H9 (cell line): ENCODE data around the gene KLHL22. TPM values are rescaled to one million over a fixed set of nuclear protein-coding genes. Genes with fewer than 3 reads are reported as not detected.

Experiments used
- DNase-seq: peaks from one replicate; pipeline ENCODE4 v3.0.0-alpha.2; 2017
- H2AFZ ChIP-seq: one replicate; pipeline ENCODE4 v1.6.1; 2013; ENCODE audit warnings: mild to moderate bottlenecking, low read length, control low read depth, moderate library complexity
- H2AK5ac ChIP-seq: 2 replicates; pipeline ENCODE4 v1.6.1; 2013; ENCODE audit warnings: low read length, control low read depth, mixed read lengths; ENCODE audit not compliant: insufficient read length
- H2BK120ac ChIP-seq: one replicate; pipeline ENCODE4 v1.6.1; 2013; ENCODE audit warnings: low read depth, mild to moderate bottlenecking, low read length, control low read depth, inconsistent platforms; ENCODE audit not compliant: poor library complexity, severe bottlenecking
- H2BK12ac ChIP-seq: 2 replicates; pipeline ENCODE4 v1.6.1; 2013; ENCODE audit warnings: low read length, control low read depth, mixed read lengths, low read depth; ENCODE audit not compliant: insufficient read length
- H2BK15ac ChIP-seq: 2 replicates; pipeline ENCODE4 v1.6.1; 2013; ENCODE audit warnings: low read depth, low read length, control low read depth
- H2BK20ac ChIP-seq: one replicate; pipeline ENCODE4 v1.6.1; 2013; ENCODE audit warnings: low read depth, mild to moderate bottlenecking, low read length, control low read depth, inconsistent platforms; ENCODE audit not compliant: poor library complexity, severe bottlenecking
- H2BK5ac ChIP-seq: 2 replicates; pipeline ENCODE4 v1.6.1; 2013; ENCODE audit warnings: low read length, control low read depth, mixed read lengths; ENCODE audit not compliant: insufficient read length
- H3K14ac ChIP-seq: 2 replicates; pipeline ENCODE4 v1.6.1; 2013; ENCODE audit warnings: low read length, control low read depth; ENCODE audit not compliant: insufficient read depth
- H3K18ac ChIP-seq: 2 replicates; pipeline ENCODE4 v1.6.1; 2013; ENCODE audit warnings: low read depth, mild to moderate bottlenecking, mixed read lengths, low read length, control low read depth; ENCODE audit not compliant: insufficient read length
- H3K23ac ChIP-seq: 2 replicates; pipeline ENCODE4 v1.6.1; 2013; ENCODE audit warnings: low read length, control low read depth, mixed read lengths, low read depth; ENCODE audit not compliant: insufficient read length
- H3K23me2 ChIP-seq: 2 replicates; pipeline ENCODE4 v1.6.1; 2013; ENCODE audit warnings: low read depth, mild to moderate bottlenecking, mixed read lengths, low read length, control low read depth; ENCODE audit not compliant: insufficient read length, poor library complexity, severe bottlenecking
- H3K27ac ChIP-seq: 2 replicates; pipeline ENCODE4 v1.5.1; 2013; ENCODE audit warnings: low read length, control low read depth, mixed read lengths, low read depth; ENCODE audit not compliant: insufficient read length
- H3K27me3 ChIP-seq: 2 replicates; pipeline ENCODE4 v1.6.1; 2013; ENCODE audit warnings: low read length, control low read depth, inconsistent platforms; ENCODE audit not compliant: insufficient read depth
- H3K4ac ChIP-seq: 2 replicates; pipeline ENCODE4 v1.6.1; 2013; ENCODE audit warnings: low read depth, mild to moderate bottlenecking, control low read depth, inconsistent platforms, low read length, moderate library complexity
- H3K4me1 ChIP-seq: 2 replicates; pipeline ENCODE4 v1.6.1; 2013; ENCODE audit warnings: low read length, control low read depth, inconsistent platforms; ENCODE audit not compliant: insufficient read depth
- H3K4me2 ChIP-seq: 2 replicates; pipeline ENCODE4 v1.6.1; 2013; ENCODE audit warnings: low read length, control low read depth, mixed read lengths; ENCODE audit not compliant: insufficient read length, insufficient read depth
- H3K56ac ChIP-seq: 2 replicates; pipeline ENCODE4 v1.6.1; 2013; ENCODE audit warnings: low read depth, mild to moderate bottlenecking, mixed read lengths, low read length, control low read depth; ENCODE audit not compliant: insufficient read length
- H3K79me1 ChIP-seq: 2 replicates; pipeline ENCODE4 v1.6.1; 2013; ENCODE audit warnings: low read depth, mild to moderate bottlenecking, moderate library complexity, low read length, control low read depth, inconsistent platforms; ENCODE audit not compliant: insufficient read depth, poor library complexity, severe bottlenecking
- H3K79me2 ChIP-seq: 2 replicates; pipeline ENCODE4 v1.6.1; 2013; ENCODE audit warnings: low read length, control low read depth, inconsistent platforms; ENCODE audit not compliant: insufficient read depth
- H3K9ac ChIP-seq: 2 replicates; pipeline ENCODE4 v1.6.1; 2013; ENCODE audit warnings: low read length, control low read depth, mixed read lengths; ENCODE audit not compliant: insufficient read length; ENCODE audit errors: extremely low read depth
- H3K9me3 ChIP-seq: one replicate; pipeline ENCODE4 v1.6.1; 2013; ENCODE audit warnings: low read depth, low read length, inconsistent platforms; ENCODE audit not compliant: control insufficient read depth
- H3T11ph ChIP-seq: one replicate; pipeline ENCODE4 v1.6.1; 2013; ENCODE audit warnings: mild to moderate bottlenecking, low read length, control low read depth, inconsistent platforms
- H4K20me1 ChIP-seq: one replicate; pipeline ENCODE4 v1.6.1; 2013; ENCODE audit not compliant: control insufficient read depth, insufficient read length, insufficient read depth
- H4K5ac ChIP-seq: 2 replicates; pipeline ENCODE4 v1.6.1; 2013; ENCODE audit warnings: low read depth, mild to moderate bottlenecking, mixed read lengths, low read length, control low read depth; ENCODE audit not compliant: insufficient read length
- H4K8ac ChIP-seq: replicated peaks from 2 replicates; pipeline ENCODE4 v1.6.1; 2013; ENCODE audit warnings: low read length, control low read depth, mixed read lengths, low read depth; ENCODE audit not compliant: insufficient read length
- H4K91ac ChIP-seq: 2 replicates; pipeline ENCODE4 v1.6.1; 2013; ENCODE audit warnings: low read depth, mild to moderate bottlenecking, moderate library complexity, mixed read lengths, low read length, control low read depth; ENCODE audit not compliant: insufficient read length
- H3K27ac Mint-ChIP-seq, 3 experiments: 2 replicates in 2 of 3; 3 replicates in 1 of 3; pipeline ENCODE4 v1.8.0; 2020 to 2021; ENCODE audit warnings: mixed read lengths in 3 of 3, mild to moderate bottlenecking in 1 of 3, moderate library complexity in 1 of 3
- H3K27me3 Mint-ChIP-seq: 2 replicates; pipeline ENCODE4 v1.8.0; 2021; ENCODE audit warnings: low read depth, mild to moderate bottlenecking, moderate library complexity, mixed read lengths
- H3K36me3 Mint-ChIP-seq, 3 experiments: 2 replicates in 2 of 3; 3 replicates in 1 of 3; pipeline ENCODE4 v1.8.0; 2020 to 2021; ENCODE audit warnings: low read depth in 3 of 3, mixed read lengths in 3 of 3; ENCODE audit not compliant: insufficient read depth in 1 of 3
- H3K4me1 Mint-ChIP-seq, 2 experiments: 2 replicates each; pipeline ENCODE4 v1.8.0; 2020; ENCODE audit warnings: mixed read lengths in 2 of 2
- H3K4me3 Mint-ChIP-seq, 2 experiments: 2 replicates in 1 of 2; 3 replicates in 1 of 2; pipeline ENCODE4 v1.8.0; 2020 to 2021; ENCODE audit warnings: mild to moderate bottlenecking in 2 of 2, mixed read lengths in 2 of 2, moderate library complexity in 1 of 2
- H3K9me3 Mint-ChIP-seq, 2 experiments: 2 replicates in 1 of 2; 3 replicates in 1 of 2; pipeline ENCODE4 v1.8.0; 2020; ENCODE audit warnings: mild to moderate bottlenecking in 2 of 2, mixed read lengths in 2 of 2, moderate library complexity in 1 of 2
- WGBS: extraction: QIAGEN DNeasy Blood & Tissue Kit; methylation state at CpG from one replicate; pipeline ENCODE4 v1.1.7; 2013; ENCODE audit warnings: missing lambda C conversion rate, low lambda C conversion rate, mixed read lengths; ENCODE audit not compliant: insufficient read length; ENCODE audit errors: extremely low coverage; 5-methylcytosine and 5-hydroxymethylcytosine counted together
- total RNA-seq: library from RNA; stranded (reverse); gene quantifications from 2 replicates; pipeline ENCODE4 v1.2.1, GENCODE V29; 2021
- TF ChIP-seq, protein P1 (sequence below): fragments of 200-600 bp; sonication (generic); conservative IDR thresholded peaks from 3 replicates; pipeline ENCODE4 v1.8.0; 2021; ENCODE audit warnings: antibody characterized with exemption, mild to moderate bottlenecking

Gene KLHL22
- total RNA-seq, 1 experiment from 2014 or later: 11.9 TPM

DNA sequence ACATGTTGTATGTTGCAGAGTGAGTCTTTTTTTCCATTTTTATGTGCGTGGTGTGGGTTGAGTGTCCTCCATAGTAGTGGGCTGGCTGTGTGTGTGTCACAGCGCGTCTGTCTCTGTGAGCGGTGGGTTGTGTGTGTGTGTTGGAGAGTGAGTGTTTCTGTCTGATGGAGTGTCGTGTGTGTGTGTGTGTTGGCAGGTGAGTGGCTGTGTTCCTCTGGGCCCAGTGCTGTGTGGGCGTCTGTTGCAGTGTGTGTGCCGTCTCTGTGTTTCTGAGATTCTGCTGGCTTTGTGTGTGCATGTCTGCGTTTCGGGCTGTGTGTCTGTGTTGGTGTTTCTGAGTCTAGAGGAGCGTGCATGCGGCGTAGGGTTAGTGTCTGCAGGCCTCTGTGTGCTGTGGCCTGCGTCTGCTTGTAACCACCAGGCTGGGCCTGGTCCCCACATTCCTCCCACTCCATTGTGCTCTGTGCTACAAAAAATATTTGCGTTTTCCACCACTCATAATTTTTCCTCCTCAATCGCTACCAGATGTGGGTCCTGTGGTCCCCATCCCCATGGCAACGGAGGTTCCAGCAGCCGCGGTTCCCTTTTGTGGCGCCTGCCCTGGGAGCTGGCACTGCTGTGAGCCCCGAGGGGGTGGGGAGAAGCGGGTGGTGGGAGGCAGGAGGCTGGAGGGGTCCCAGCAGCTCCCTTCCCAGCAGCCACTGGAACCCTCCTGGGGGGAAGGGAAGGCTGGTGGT lies 73.2 kb downstream of the KLHL22 start:
- H3K23me2 ChIP-seq: peaks cover 4% of the 10 kb centered on the region
- peaks cover 7% of the 10 kb centered on the region in 2 experiments for H3K4me1 Mint-ChIP-seq

More for the DNA sequence above, 73.2 kb downstream of the KLHL22 start:
- Histone ChIP-seq H3K4me2 (no peak overlapping the region), H3K23ac (no peak overlapping the region), H2BK5ac (no peak overlapping the region), H3T11ph (no peak overlapping the region), H4K20me1 (no peaks in the 10 kb centered on the region), H2BK15ac (no peak overlapping the region), H3K79me1 (no peaks in the 10 kb centered on the region), H3K4ac (no peak overlapping the region), H3K27ac (no peak overlapping the region), H3K4me1 (no peaks in the 10 kb centered on the region), H4K91ac (no peak overlapping the region), H3K79me2 (no peaks in the 10 kb centered on the region), H3K56ac (no peak overlapping the region), H4K5ac (no peak overlapping the region), H4K8ac (no peak overlapping the region), H2AK5ac (no peak overlapping the region), H3K9ac (no peak overlapping the region), H2BK20ac (no peak overlapping the region), H3K9me3 (no peaks in the 10 kb centered on the region), H3K27me3 (no peaks in the 10 kb centered on the region), H2BK12ac (no peak overlapping the region), H2BK120ac (no peak overlapping the region), H2AFZ (no peak overlapping the region), H3K18ac (no peak overlapping the region), H3K14ac (no peak overlapping the region)
- H3K27ac Mint-ChIP-seq: no peak overlapping the region
- H3K36me3 Mint-ChIP-seq: peaks cover 0 to 15% (median 4%) of the 10 kb centered on the region in 3 experiments; a peak in 3 of 7 replicates
- no peak overlapping the region for H3K4me3 Mint-ChIP-seq
- WGBS: 100% methylated on average over 2 of the region's 21 CpGs
- TF ChIP-seq, protein P1, sequence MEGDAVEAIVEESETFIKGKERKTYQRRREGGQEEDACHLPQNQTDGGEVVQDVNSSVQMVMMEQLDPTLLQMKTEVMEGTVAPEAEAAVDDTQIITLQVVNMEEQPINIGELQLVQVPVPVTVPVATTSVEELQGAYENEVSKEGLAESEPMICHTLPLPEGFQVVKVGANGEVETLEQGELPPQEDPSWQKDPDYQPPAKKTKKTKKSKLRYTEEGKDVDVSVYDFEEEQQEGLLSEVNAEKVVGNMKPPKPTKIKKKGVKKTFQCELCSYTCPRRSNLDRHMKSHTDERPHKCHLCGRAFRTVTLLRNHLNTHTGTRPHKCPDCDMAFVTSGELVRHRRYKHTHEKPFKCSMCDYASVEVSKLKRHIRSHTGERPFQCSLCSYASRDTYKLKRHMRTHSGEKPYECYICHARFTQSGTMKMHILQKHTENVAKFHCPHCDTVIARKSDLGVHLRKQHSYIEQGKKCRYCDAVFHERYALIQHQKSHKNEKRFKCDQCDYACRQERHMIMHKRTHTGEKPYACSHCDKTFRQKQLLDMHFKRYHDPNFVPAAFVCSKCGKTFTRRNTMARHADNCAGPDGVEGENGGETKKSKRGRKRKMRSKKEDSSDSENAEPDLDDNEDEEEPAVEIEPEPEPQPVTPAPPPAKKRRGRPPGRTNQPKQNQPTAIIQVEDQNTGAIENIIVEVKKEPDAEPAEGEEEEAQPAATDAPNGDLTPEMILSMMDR: no peak
- H3K27me3 Mint-ChIP-seq: peaks cover 13% of the 10 kb centered on the region
- DNase-seq: no peak
- no peaks in the 10 kb centered on the region for H3K9me3 Mint-ChIP-seq
